Liver (tissue), 9 donors: ENCODE results near the gene TMC2. TPM values are rescaled to one million over a fixed set of nuclear protein-coding genes. Genes with fewer than 3 reads are reported as not detected.

Source experiments
- DNase-seq: peaks from one replicate; pipeline ENCODE4 v3.0.0-alpha.2; 2017; ENCODE audit warnings: low spot score
- H3K27ac ChIP-seq, 2 donors: one replicate each; pipeline ENCODE4 v1.7.0; 2013; ENCODE audit warnings: inconsistent platforms in 2 of 2, low read length in 2 of 2, control low read depth in 1 of 2, low read depth in 1 of 2, mild to moderate bottlenecking in 1 of 2
- H3K27me3 ChIP-seq, 4 donors: one replicate each; pipeline versions ENCODE4 v1.6.1 to v1.7.0; 2013; ENCODE audit warnings: low read length in 3 of 4, inconsistent platforms in 1 of 4, mild to moderate bottlenecking in 1 of 4, moderate library complexity in 1 of 4; ENCODE audit not compliant: control insufficient read depth in 4 of 4, insufficient read depth in 4 of 4
- H3K36me3 ChIP-seq, 4 donors: one replicate each; pipeline versions ENCODE4 v1.6.1 to v1.7.0; 2013; ENCODE audit warnings: low read length in 3 of 4, mild to moderate bottlenecking in 3 of 4, low read depth in 1 of 4, moderate library complexity in 1 of 4; ENCODE audit not compliant: control insufficient read depth in 4 of 4, insufficient read depth in 3 of 4
- H3K4me1 ChIP-seq, 4 donors: one replicate each; pipeline versions ENCODE4 v1.6.1 to v1.7.0; 2013; ENCODE audit warnings: low read length in 3 of 4, mild to moderate bottlenecking in 3 of 4, moderate library complexity in 1 of 4; ENCODE audit not compliant: control insufficient read depth in 4 of 4, insufficient read depth in 4 of 4
- H3K4me3 ChIP-seq, 3 donors: one replicate each; pipeline versions ENCODE4 v1.6.1 to v1.7.0; 2013; ENCODE audit warnings: low read length in 3 of 3, control low read depth in 1 of 3, low read depth in 1 of 3, mild to moderate bottlenecking in 1 of 3
- H3K9ac ChIP-seq, 2 donors: one replicate each; pipeline ENCODE4 v1.7.0; 2013; ENCODE audit warnings: low read length in 2 of 2, mild to moderate bottlenecking in 2 of 2, moderate library complexity in 2 of 2, control low read depth in 1 of 2, low read depth in 1 of 2
- H3K9me3 ChIP-seq, 4 donors: one replicate each; pipeline versions ENCODE4 v1.6.1 to v1.7.0; 2013; ENCODE audit warnings: low read length in 3 of 4; ENCODE audit not compliant: control insufficient read depth in 4 of 4
- ATF3 ChIP-seq: IDR thresholded peaks from 2 replicates; pipeline ENCODE4 v1.6.1; 2016; ENCODE audit warnings: antibody characterized with exemption
- CTCF ChIP-seq: fragments of 150-350 bp; IDR thresholded peaks from 2 replicates; pipeline ENCODE4 v1.5.1; 2017; ENCODE audit warnings: improper control_type of control experiment, low read depth, low read length; ENCODE audit not compliant: missing input control
- EGR1 ChIP-seq, 2 donors: IDR thresholded peaks; 2 replicates each; pipeline ENCODE4 v1.6.1; 2016 to 2018; ENCODE audit warnings: antibody characterized with exemption in 2 of 2, low read depth in 2 of 2
- FOXA1 ChIP-seq: IDR thresholded peaks from 2 replicates; pipeline ENCODE4 v1.6.1; 2016; ENCODE audit warnings: antibody characterized with exemption
- FOXA2 ChIP-seq: IDR thresholded peaks from 2 replicates; pipeline ENCODE4 v1.6.1; 2016; ENCODE audit warnings: antibody characterized with exemption
- GABPA ChIP-seq, 2 donors: IDR thresholded peaks in 1 of 2; conservative IDR thresholded peaks in 1 of 2; 2 replicates each; pipeline ENCODE4 v1.6.1; 2016; ENCODE audit warnings: antibody characterized with exemption in 2 of 2, mild to moderate bottlenecking in 1 of 2, moderate library complexity in 1 of 2
- HNF4A ChIP-seq, 2 donors: conservative IDR thresholded peaks; 2 replicates each; pipeline ENCODE4 v1.6.1; 2016; ENCODE audit warnings: antibody characterized with exemption in 2 of 2, mild to moderate bottlenecking in 2 of 2
- HNF4G ChIP-seq: IDR thresholded peaks from 2 replicates; pipeline ENCODE4 v1.6.1; 2016; ENCODE audit warnings: antibody characterized with exemption
- JUND ChIP-seq, 2 donors: IDR thresholded peaks; 2 replicates each; pipeline ENCODE4 v1.6.1; 2016; ENCODE audit warnings: antibody characterized with exemption in 2 of 2
- MAX ChIP-seq: IDR thresholded peaks from 2 replicates; pipeline ENCODE4 v1.6.1; 2016; ENCODE audit warnings: antibody characterized with exemption
- NR2F2 ChIP-seq: IDR thresholded peaks from 2 replicates; pipeline ENCODE4 v1.6.1; 2016; ENCODE audit warnings: antibody characterized with exemption
- RAD21 ChIP-seq, 2 donors: IDR thresholded peaks; 2 replicates each; pipeline ENCODE4 v1.6.1; 2016; ENCODE audit warnings: antibody characterized with exemption in 2 of 2, mild to moderate bottlenecking in 2 of 2
- REST ChIP-seq: IDR thresholded peaks from 2 replicates; pipeline ENCODE4 v1.6.1; 2016; ENCODE audit warnings: antibody characterized with exemption, mild to moderate bottlenecking
- RXRA ChIP-seq, 2 donors: IDR thresholded peaks; 2 replicates each; pipeline ENCODE4 v1.6.1; 2017 to 2018; ENCODE audit warnings: antibody characterized with exemption in 2 of 2, mild to moderate bottlenecking in 1 of 2
- SP1 ChIP-seq: IDR thresholded peaks from 2 replicates; pipeline ENCODE4 v1.6.1; 2018; ENCODE audit warnings: antibody characterized with exemption, mild to moderate bottlenecking
- TAF1 ChIP-seq: conservative IDR thresholded peaks from 2 replicates; pipeline ENCODE4 v1.6.1; 2016; ENCODE audit warnings: antibody characterized with exemption, mild to moderate bottlenecking
- YY1 ChIP-seq: IDR thresholded peaks from 2 replicates; pipeline ENCODE4 v1.6.1; 2016; ENCODE audit warnings: antibody characterized with exemption, mild to moderate bottlenecking
- ZBTB33 ChIP-seq: IDR thresholded peaks from 2 replicates; pipeline ENCODE4 v1.6.1; 2016; ENCODE audit warnings: antibody characterized with exemption
- WGBS: extraction: QIAGEN DNeasy Blood & Tissue Kit; methylation state at CpG from one replicate; pipeline ENCODE4 v1.1.7; 2013; 5-methylcytosine and 5-hydroxymethylcytosine counted together
- polyA plus RNA-seq, 2 donors: library from polyadenylated mRNA; stranded (reverse) in 1 of 2; unstranded in 1 of 2; fragments of 200-250 nt in 1 of 2; fragments of >200 nt in 1 of 2; fragmentation: Nextera tagmentation in 1 of 2; extraction: Ambion mirVana in 1 of 2; gene quantifications; one replicate each; pipeline versions ENCODE4 v1.2.1 to v1.2.3, GENCODE V29; 2013 to 2015
- total RNA-seq, 2 donors: library from RNA; depleted of rRNA; stranded (reverse); fragments of >200 nt; gene quantifications; one replicate each; pipeline ENCODE4 v1.2.3, GENCODE V29; 2014
- donor health status: healthy.
- donor health status: healthy.
- donor health status: healthy.
- donor health status: healthy.
- donor health status: healthy.

TMC2 gene
- total and polyA plus RNA-seq, 4 donors, result not detected

- no peaks in the 10 kb centered on the region for H3K36me3 ChIP-seq
- 6% methylated on average over 54 of the region's 54 CpGs for WGBS
- H3K4me3 ChIP-seq, result no peak overlapping the region
- H3K9me3 ChIP-seq, result no peaks in the 10 kb centered on the region
- H3K9ac ChIP-seq, result no peak overlapping the region
- H3K27me3 ChIP-seq, result peaks cover 0 to 16% (median 11%) of the 10 kb centered on the region in 4 donors
- no peak overlapping the region for H3K27ac ChIP-seq
- TF ChIP-seq YY1 (no peak), SP1 (no peak), HNF4G (no peak), GABPA (IDR thresholded peaks at IDR 0.05 in 1 of 2, conservative IDR thresholded peaks at IDR 0.05 in 1 of 2) (no peak), RXRA (IDR thresholded peaks at IDR 0.05) (no peak), CTCF (no peak), EGR1 (IDR thresholded peaks at IDR 0.05; ENCODE audit: low read depth in 2 of 2) (no peak), FOXA1 (no peak), TAF1 (no peak), FOXA2 (no peak), ZBTB33 (no peak), ATF3 (no peak), HNF4A (conservative IDR thresholded peaks at IDR 0.05) (no peak), NR2F2 (no peak)
- H3K4me1 ChIP-seq, result peaks cover 0 to 3% (median 3%) of the 10 kb centered on the region in 4 donors
- no peak for DNase-seq
These were observed 22.4 kb downstream of the TMC2 start for GRCh38 chr20:2558581-2559278.

GRCh38 chr20:2559279-2559626 is 22.9 kb downstream of the TMC2 start:
- Histone ChIP-seq H3K27ac (no peak overlapping the region), H3K4me3 (no peak overlapping the region), H3K36me3 (no peaks in the 10 kb centered on the region), H3K27me3 (peaks cover 0 to 17% (median 11%) of the 10 kb centered on the region in 4 donors), H3K4me1 (peaks cover 0 to 3% (median 3%) of the 10 kb centered on the region in 4 donors), H3K9me3 (no peaks in the 10 kb centered on the region), H3K9ac (no peak overlapping the region)
- WGBS, result 48% methylated on average over 3 of the region's 3 CpGs
- no peak for DNase-seq
- TF ChIP-seq HNF4A (conservative IDR thresholded peaks at IDR 0.05) (no peak), CTCF (no peak), YY1 (no peak), MAX (no peak), RAD21 (IDR thresholded peaks at IDR 0.05) (no peak), GABPA (IDR thresholded peaks at IDR 0.05 in 1 of 2, conservative IDR thresholded peaks at IDR 0.05 in 1 of 2) (no peak), ZBTB33 (no peak), SP1 (no peak), RXRA (IDR thresholded peaks at IDR 0.05) (no peak), HNF4G (no peak), TAF1 (no peak), NR2F2 (no peak), ATF3 (no peak), FOXA1 (no peak), EGR1 (IDR thresholded peaks at IDR 0.05; ENCODE audit: low read depth in 2 of 2) (no peak), JUND (IDR thresholded peaks at IDR 0.05) (no peak), REST (no peak)
